Umbilical cord (tissue), 2 donors: ENCODE results near the gene PITPNC1. TPM values are rescaled to one million over a fixed set of nuclear protein-coding genes. Genes with fewer than 3 reads are reported as not detected.
"Not testable (repeated sequence)": the region's sequence is repeated elsewhere in the genome, so short reads cannot be mapped to it uniquely, and the experiment has no call there.

Experiments
- DNase-seq: peaks from one replicate; pipeline ENCODE4 v3.0.0-alpha.2; 2015; ENCODE audit warnings: low spot score
- total RNA-seq: library from RNA; depleted of rRNA; stranded (reverse); fragments of >200 nt; gene quantifications from one replicate; pipeline ENCODE4 v1.2.3, GENCODE V29; 2014; ENCODE audit warnings: low replicate concordance; ENCODE audit not compliant: insufficient read depth

The PITPNC1 gene
- total RNA-seq, 1 donor from 2014 or later: 32.0 TPM

GRCh38 chr17:67487506-67487905 is 110.4 kb downstream of the PITPNC1 start:
- no peak for DNase-seq

- no peak for DNase-seq
Observed at GRCh38 chr17:67488161-67488560, 111.1 kb downstream of the PITPNC1 start.

DNA sequence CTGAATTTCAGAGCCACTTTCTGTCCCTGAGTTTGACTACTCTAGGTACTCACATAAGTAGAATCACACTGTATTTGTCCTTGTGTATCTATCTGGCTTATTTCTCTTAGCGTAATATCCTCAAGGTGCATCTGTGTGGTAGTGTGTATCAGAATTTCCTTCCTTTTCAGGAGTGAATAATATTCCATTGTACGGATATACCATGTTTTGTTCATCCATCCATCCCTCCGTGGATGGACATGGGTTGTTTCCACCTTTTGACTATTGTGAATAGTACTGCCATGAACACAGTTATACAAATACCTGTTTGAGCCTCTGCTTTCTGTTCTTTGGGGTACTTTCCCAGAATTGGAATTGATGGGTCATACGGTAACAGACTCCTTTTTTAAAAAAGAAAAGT is 111.7 kb downstream of the PITPNC1 start:
- DNase-seq: no peak

DNA sequence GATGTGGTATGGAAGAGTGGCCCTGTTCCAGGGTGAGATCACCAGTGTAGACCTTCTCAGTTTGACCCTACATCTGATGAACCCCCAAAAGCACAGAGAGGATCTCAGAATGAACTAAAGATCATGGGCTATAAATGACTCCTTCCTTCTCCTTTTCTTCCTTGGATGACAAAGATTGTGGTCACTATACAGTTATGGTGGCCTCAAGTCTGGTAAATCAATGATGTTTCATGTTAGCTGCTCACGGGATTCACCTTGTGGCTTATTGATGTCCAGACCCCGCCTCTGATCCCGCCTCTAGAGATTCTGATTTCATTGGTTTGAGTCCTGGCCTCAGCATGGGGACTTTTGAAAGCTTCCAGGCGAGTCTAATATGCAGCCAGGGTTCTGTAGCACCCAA is 112.2 kb downstream of the PITPNC1 start:
- no peak for DNase-seq

DNA sequence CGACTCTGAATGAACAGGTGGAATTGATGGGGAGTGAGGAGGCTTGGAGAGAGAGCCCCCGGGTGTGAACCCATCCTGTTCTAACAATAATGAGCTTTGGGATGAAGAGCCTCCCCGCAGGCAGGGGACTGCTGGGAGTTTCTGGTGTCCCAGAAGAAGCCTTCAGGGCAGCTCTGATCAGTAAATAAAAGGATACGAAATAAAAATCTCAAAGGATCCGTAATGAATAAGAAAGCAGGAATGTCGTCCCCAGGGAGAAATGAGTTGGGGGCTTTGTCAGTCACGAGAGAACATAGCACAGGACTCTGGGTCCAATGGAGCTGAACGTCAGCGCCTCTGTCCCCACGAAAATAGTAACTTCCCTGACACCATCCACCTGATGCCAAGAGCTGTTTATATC is 113.4 kb downstream of the PITPNC1 start:
- DNase-seq: no peak

DNA sequence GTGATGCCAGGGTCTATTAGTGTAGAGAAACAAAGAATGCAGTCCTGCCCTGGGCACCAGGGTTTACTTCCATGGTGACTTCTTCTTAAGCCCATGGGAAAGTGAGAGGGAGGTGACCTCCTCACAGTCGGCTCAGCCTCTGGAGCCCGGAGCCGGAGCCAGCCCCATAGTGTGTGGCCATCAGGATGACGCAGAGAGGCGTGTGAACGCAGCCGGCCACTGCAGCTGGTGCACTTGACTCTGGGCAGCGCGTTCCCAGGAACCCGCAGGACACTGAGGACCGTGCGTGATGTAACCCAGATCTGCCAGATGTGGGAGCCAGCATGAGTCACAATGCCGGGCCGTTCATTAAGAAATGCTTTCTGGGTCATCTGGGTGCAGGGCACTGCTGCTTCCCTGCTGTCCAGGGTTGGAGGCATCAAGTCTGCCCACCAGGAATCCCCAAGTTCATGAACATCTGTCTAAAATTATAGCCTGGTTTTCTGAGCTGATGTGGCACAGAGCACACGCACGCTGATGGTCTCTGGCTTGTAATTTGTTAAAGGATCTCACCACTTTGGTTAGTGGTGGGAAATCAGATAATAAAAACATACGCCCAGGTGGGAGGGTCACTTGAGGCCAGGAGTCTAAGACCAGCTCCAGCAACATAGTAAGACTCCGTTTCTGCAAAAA is 114.1 kb downstream of the PITPNC1 start:
- peak; percentile 69 for DNase-seq

DNA sequence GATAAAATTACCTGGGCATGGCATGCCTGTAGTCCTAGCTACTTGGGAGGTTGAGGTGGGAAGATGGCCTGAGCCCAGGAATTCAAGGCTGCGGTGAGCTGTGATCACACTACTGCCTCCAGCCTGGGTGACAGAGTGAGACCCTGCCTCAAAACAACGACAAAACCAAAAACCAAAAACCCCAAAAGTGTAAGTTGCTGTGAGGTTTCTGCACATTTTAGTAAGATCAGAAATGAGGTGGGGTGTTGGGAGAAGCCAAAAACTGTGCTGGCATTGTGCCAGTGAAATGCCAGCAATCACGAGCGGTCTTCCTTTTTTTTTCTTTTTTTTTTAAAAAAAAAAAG is 114.6 kb downstream of the PITPNC1 start:
- DNase-seq: no peak

GRCh38 chr17:67492251-67492740 is 115.2 kb downstream of the PITPNC1 start:
- DNase-seq: no peak

- no peak for DNase-seq
Observed at GRCh38 chr17:67492824-67493517, 115.9 kb downstream of the PITPNC1 start.

DNA sequence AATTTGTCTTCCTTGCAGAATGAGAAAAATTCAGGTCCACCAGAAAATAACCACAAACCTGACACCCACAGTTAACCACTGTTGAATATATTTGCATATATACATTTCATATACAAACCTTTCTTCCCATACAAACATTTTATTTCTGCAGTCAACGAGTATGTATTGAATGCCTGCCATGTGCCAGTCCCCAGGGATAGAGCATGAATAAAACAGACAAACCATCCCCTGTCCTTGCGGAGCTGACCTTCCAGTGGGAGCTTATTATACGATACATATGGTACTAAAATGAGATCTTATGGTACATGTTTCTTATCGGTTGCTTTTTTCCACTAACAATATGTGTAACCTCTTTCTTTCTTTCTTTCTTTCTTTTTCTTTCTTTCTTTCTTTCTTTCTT is 116.7 kb downstream of the PITPNC1 start:
- DNase-seq: no peak

GRCh38 chr17:67495534-67495933 is 118.5 kb downstream of the PITPNC1 start:
- DNase-seq: not testable (repeated sequence)

DNA sequence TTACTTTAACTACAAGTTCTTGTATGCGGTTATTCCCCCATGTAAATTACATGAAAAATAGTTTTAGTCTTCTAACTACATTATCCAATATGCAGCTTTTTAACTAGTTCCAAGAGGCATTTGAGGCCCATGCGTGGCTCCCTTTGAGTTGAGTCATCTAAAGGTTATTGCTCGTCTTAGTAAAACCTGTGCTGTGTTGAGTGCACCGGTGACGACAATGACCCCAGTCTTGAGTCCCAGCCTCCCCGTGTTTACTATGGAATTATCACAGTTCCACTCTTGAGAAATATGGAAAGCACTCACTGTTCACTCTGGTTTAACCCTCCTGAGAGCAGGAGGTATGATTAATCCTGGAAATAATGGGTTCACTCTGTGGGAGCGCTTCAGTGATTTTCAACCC is 119.2 kb downstream of the PITPNC1 start:
- no peak for DNase-seq

- no peak for DNase-seq
Observed at GRCh38 chr17:67499685-67500084, 122.6 kb downstream of the PITPNC1 start.

- DNase-seq: no peak
Observed at GRCh38 chr17:67500261-67500660, 123.2 kb downstream of the PITPNC1 start.

DNA sequence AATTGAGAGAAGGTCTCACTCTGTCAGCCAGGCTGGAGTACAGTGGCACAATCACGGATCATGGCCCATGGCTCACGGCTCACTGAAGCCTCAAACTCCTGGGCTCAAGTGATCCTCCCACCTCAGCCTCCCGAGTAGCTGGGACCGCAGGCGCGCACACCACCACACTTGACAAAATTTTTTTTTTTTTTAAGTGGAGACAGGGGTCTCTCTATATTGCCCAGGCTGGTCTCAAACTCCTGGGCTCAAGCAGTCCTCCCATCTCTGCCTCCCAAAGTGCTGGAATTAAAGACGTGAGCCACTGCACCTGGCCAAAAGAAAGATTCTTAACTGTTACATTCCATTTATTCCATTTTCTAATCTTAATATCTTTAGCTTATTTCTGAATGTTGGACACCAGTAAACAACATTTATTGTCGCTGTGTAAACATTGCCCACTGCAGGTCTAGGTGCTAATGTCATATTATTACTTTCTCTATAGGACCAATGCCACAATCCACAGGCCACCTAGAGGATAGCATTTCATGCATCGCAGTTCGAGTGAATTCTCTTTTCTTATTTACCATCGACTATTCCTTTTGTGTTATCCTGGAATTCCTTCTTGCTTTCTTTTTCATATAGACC is 123.7 kb downstream of the PITPNC1 start:
- DNase-seq: no peak

DNA sequence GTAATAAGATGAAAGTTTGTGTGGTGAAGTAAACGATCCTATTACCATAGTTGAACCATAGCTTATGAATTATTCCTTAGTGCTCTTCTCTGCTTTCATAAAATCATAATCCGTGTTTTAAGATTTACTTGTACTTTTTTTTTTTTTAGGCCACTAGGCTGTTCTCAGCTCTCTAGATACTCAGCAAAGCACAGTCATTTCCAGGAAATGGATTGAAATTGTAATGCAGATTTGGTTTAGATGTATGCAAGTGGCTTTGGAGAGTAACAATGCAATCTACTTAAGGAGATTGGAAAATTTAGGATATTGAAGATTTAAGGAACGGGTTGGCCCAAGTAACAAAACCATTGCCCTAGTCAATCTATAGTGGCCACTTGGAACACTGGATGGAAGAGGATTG is 125.1 kb downstream of the PITPNC1 start:
- DNase-seq: no peak

GRCh38 chr17:67503184-67503583 is 126.1 kb downstream of the PITPNC1 start:
- no peak for DNase-seq

- no peak for DNase-seq
Observed at GRCh38 chr17:67503739-67504138, 126.7 kb downstream of the PITPNC1 start.

GRCh38 chr17:67504182-67504581 is 127.1 kb downstream of the PITPNC1 start:
- no peak for DNase-seq

DNA sequence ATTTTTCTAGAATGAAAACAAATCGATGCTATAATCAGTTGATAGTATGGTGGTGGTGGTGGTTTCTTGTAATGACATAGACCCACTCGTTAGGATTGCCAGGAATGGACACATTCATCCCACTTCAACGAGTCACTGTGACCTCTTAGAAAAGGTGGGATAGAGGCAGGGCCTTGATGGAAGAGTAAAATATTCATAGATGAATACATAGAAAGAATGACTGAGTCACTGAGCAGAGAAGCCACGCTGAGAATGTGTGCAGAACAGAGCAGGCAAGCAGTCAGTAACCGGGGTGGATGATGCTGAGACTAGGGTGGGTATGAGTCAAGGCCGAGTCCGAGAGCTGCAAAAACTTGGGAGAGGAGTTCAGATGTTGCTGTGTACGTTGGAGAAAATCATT is 129.9 kb downstream of the PITPNC1 start:
- no peak for DNase-seq

- no peak for DNase-seq
Observed at GRCh38 chr17:67509390-67510287, 132.6 kb downstream of the PITPNC1 start.

DNA sequence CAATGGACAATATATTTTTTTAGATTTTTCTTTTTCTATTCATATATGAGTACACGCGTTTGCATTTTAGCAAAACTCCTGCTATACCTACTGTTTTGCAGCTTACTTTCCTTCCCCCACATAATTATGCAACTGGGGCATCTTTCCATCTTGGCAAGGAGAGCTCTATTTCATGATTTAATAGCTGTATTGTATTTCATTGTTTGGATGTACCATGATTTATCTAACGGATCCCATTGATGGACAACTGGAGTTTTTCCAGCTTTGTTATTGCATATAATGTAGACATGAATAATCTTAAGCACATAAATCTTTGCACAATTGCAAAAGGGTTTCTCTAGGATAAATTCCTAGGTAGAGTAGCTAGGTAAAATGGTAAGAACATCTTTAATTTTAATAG is 133.9 kb downstream of the PITPNC1 start:
- DNase-seq: no peak
